HepG2 (cell line): ENCODE measurements around the gene RAI14. TPM values are rescaled to one million over a fixed set of nuclear protein-coding genes. Genes with fewer than 3 reads are reported as not detected.

Source experiments
- AHDC1 ChIP-seq: sonication (generic); formaldehyde crosslinking; IDR thresholded peaks from 2 replicates; pipeline ENCODE4 v1.5.1; 2020; ENCODE audit warnings: mild to moderate bottlenecking, missing genetic modification reagents, borderline replicate concordance
- GMEB2 ChIP-seq: IDR thresholded peaks from 2 replicates; pipeline ENCODE4 v1.6.1; 2016; ENCODE audit warnings: missing biosample characterization, missing genetic modification reagents, low read depth
- NFYB ChIP-seq: sonication (generic); formaldehyde crosslinking; IDR thresholded peaks from 2 replicates; pipeline ENCODE4 v1.4.0; 2020; ENCODE audit warnings: missing genetic modification reagents
- NR2F6 ChIP-seq, 2 experiments: IDR thresholded peaks; 2 replicates each; pipeline ENCODE4 v1.6.1; 2016; ENCODE audit warnings: antibody characterized with exemption in 1 of 2, mild to moderate bottlenecking in 1 of 2
- ONECUT2 ChIP-seq: sonication (generic); formaldehyde crosslinking; IDR thresholded peaks from 2 replicates; pipeline ENCODE4 v1.4.0; 2020; ENCODE audit warnings: missing genetic modification reagents
- PHF5A ChIP-seq: IDR thresholded peaks from one replicate; pipeline ENCODE4 v1.6.1; 2018; ENCODE audit warnings: low read depth, missing genetic modification reagents; ENCODE audit not compliant: unreplicated experiment
- SRF ChIP-seq: IDR thresholded peaks from 2 replicates; pipeline ENCODE4 v1.6.1; 2011; ENCODE audit warnings: mild to moderate bottlenecking, low read depth, low read length, moderate library complexity
- STAT6 ChIP-seq: sonication (generic); formaldehyde crosslinking; IDR thresholded peaks from 2 replicates; pipeline ENCODE4 v1.4.0; 2020; ENCODE audit warnings: missing genetic modification reagents, mild to moderate bottlenecking, borderline replicate concordance
- TEAD3 ChIP-seq: optimal IDR thresholded peaks from 2 replicates; pipeline ENCODE3; 2016; ENCODE audit warnings: borderline replicate concordance
- TOPORS ChIP-seq: sonication (generic); formaldehyde crosslinking; IDR thresholded peaks from 2 replicates; pipeline ENCODE4 v1.8.0; 2023; ENCODE audit warnings: mild to moderate bottlenecking, missing genetic modification reagents
- ZNF558 ChIP-seq: sonication (generic); formaldehyde crosslinking; IDR thresholded peaks from 2 replicates; pipeline ENCODE4 v1.9.0; 2022; ENCODE audit warnings: mild to moderate bottlenecking, missing genetic modification reagents, borderline replicate concordance
- ZNF713 ChIP-seq: sonication (generic); formaldehyde crosslinking; IDR thresholded peaks from 2 replicates; pipeline ENCODE4 v1.4.0; 2020; ENCODE audit warnings: mild to moderate bottlenecking, missing genetic modification reagents
- ZNF816 ChIP-seq: sonication (generic); formaldehyde crosslinking; IDR thresholded peaks from 2 replicates; pipeline ENCODE4 v1.8.0; 2022; ENCODE audit warnings: missing genetic modification reagents, mild to moderate bottlenecking, borderline replicate concordance
- polyA plus RNA-seq, 8 experiments: library from polyadenylated mRNA; depleted of rRNA in 3 of 8; stranded (reverse) in 7 of 8; unstranded in 1 of 8; fragments of >200 nt; fragmentation: Illumina TruSeq in 4 of 8; extraction: Trizol in 4 of 8; gene quantifications; 2 replicates each; pipeline versions ENCODE4 v1.2.1 to v1.2.3, GENCODE V29; 2011 to 2016; ENCODE audit warnings: low read depth in 4 of 8, missing spikeins in 1 of 8, mixed read lengths in 1 of 8; ENCODE audit not compliant: insufficient read depth in 1 of 8
- total RNA-seq, 5 experiments: library from RNA; depleted of rRNA; stranded (reverse); fragments of >200 nt; fragmentation: Illumina TruSeq; extraction: Trizol; gene quantifications; 2 replicates each; pipeline ENCODE4 v1.2.3, GENCODE V29; 2016; ENCODE audit warnings: low read depth in 1 of 5
- TF ChIP-seq, protein P1 (sequence below): IDR thresholded peaks from 2 replicates; pipeline ENCODE4 v1.6.1; 2016; ENCODE audit warnings: low read depth
- TF ChIP-seq, protein P2 (sequence below): sonication (generic); formaldehyde crosslinking; IDR thresholded peaks from 2 replicates; pipeline ENCODE4 v1.5.0; 2020; ENCODE audit warnings: missing genetic modification reagents

The RAI14 gene
- total and polyA plus RNA-seq, 2 of the 13 experiments (the other 11 are each of a cell fraction or from before 2014, with no cell fraction given), result 12.6 to 18.2 TPM

- TF ChIP-seq AHDC1 (CRISPR knock-in tag), result no peak; the same call in 1 of the 2 replicates
- no peak for TF ChIP-seq ZNF713 (CRISPR knock-in tag)
- TF ChIP-seq PHF5A, result no peak
- TF ChIP-seq ZNF558, result no peak
- no peak for TF ChIP-seq TOPORS (CRISPR knock-in tag)
- TF ChIP-seq, protein P1, sequence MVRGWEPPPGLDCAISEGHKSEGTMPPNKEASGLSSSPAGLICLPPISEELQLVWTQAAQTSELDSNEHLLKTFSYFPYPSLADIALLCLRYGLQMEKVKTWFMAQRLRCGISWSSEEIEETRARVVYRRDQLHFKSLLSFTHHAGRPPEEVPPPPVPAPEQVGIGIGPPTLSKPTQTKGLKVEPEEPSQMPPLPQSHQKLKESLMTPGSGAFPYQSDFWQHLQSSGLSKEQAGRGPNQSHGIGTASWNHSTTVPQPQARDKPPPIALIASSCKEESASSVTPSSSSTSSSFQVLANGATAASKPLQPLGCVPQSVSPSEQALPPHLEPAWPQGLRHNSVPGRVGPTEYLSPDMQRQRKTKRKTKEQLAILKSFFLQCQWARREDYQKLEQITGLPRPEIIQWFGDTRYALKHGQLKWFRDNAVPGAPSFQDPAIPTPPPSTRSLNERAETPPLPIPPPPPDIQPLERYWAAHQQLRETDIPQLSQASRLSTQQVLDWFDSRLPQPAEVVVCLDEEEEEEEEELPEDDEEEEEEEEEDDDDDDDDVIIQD (CRISPR knock-in tag), result no peak; the same call in 1 of the 2 replicates
- no peak for TF ChIP-seq ONECUT2
- TF ChIP-seq, protein P2, sequence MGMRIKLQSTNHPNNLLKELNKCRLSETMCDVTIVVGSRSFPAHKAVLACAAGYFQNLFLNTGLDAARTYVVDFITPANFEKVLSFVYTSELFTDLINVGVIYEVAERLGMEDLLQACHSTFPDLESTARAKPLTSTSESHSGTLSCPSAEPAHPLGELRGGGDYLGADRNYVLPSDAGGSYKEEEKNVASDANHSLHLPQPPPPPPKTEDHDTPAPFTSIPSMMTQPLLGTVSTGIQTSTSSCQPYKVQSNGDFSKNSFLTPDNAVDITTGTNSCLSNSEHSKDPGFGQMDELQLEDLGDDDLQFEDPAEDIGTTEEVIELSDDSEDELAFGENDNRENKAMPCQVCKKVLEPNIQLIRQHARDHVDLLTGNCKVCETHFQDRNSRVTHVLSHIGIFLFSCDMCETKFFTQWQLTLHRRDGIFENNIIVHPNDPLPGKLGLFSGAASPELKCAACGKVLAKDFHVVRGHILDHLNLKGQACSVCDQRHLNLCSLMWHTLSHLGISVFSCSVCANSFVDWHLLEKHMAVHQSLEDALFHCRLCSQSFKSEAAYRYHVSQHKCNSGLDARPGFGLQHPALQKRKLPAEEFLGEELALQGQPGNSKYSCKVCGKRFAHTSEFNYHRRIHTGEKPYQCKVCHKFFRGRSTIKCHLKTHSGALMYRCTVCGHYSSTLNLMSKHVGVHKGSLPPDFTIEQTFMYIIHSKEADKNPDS, result no peak
- no peak for TF ChIP-seq GMEB2
- TF ChIP-seq STAT6 (CRISPR knock-in tag), result no peak
- no peak for TF ChIP-seq NFYB (CRISPR knock-in tag)
- no peak for TF ChIP-seq ZNF816 (CRISPR knock-in tag)
- TF ChIP-seq TEAD3 (CRISPR knock-in tag), result peak; percentile 28
- peak; percentile 53; the same call in 1 of the 2 replicates for TF ChIP-seq NR2F6 (IDR thresholded peaks at IDR 0.05)
- peak; percentile 57 for TF ChIP-seq NR2F6 (CRISPR knock-in tag; IDR thresholded peaks at IDR 0.05)
- no peak for TF ChIP-seq SRF
Measured at GRCh38 chr5:34731435-34732232, 75.5 kb downstream of the RAI14 start (continued).
